HepG2 (cell line): Measurements from ENCODE around the gene CCDC175. TPM values are rescaled to one million over a fixed set of nuclear protein-coding genes. Genes with fewer than 3 reads are reported as not detected.

Source experiments
- ETV5 ChIP-seq: IDR thresholded peaks from 2 replicates; pipeline ENCODE4 v1.6.1; 2018; ENCODE audit warnings: missing biosample characterization, missing genetic modification reagents, inconsistent platforms, borderline replicate concordance
- HDAC1 ChIP-seq: sonication (generic); formaldehyde crosslinking; IDR thresholded peaks from 2 replicates; pipeline ENCODE4 v1.5.1; 2020; ENCODE audit warnings: mild to moderate bottlenecking, missing genetic modification reagents
- MBNL3 ChIP-seq: fragments of 250-450 bp; sonication (Bioruptor Pico); conservative IDR thresholded peaks from 2 replicates; pipeline ENCODE4 v1.8.0; 2022; ENCODE audit warnings: mild to moderate bottlenecking, inconsistent platforms
- MIXL1 ChIP-seq: IDR thresholded peaks from 2 replicates; pipeline ENCODE4 v1.6.1; 2016
- NFE2L1 ChIP-seq: sonication (generic); formaldehyde crosslinking; IDR thresholded peaks from 2 replicates; pipeline ENCODE4 v1.4.0; 2020; ENCODE audit warnings: missing genetic modification reagents, mild to moderate bottlenecking, borderline replicate concordance
- PREB ChIP-seq: sonication (generic); formaldehyde crosslinking; IDR thresholded peaks from 2 replicates; pipeline ENCODE4 v1.4.0; 2020; ENCODE audit warnings: missing genetic modification reagents
- SMARCC2 ChIP-seq: fragments of 450-650 bp; IDR thresholded peaks from 2 replicates; pipeline ENCODE4 v1.6.1; 2017; ENCODE audit warnings: antibody characterized with exemption, mild to moderate bottlenecking
- SP140L ChIP-seq: sonication (generic); formaldehyde crosslinking; IDR thresholded peaks from 2 replicates; pipeline ENCODE4 v1.4.0; 2020; ENCODE audit warnings: missing genetic modification reagents, borderline replicate concordance
- SRSF9 ChIP-seq: fragments of 200-400 bp; formaldehyde crosslinking; IDR thresholded peaks from 2 replicates; pipeline ENCODE4 v1.6.1; 2018; ENCODE audit warnings: borderline replicate concordance, mild to moderate bottlenecking, low read depth, low read length; ENCODE audit not compliant: insufficient read depth, poor library complexity, severe bottlenecking
- ZNF142 ChIP-seq: sonication (generic); formaldehyde crosslinking; IDR thresholded peaks from 2 replicates; pipeline ENCODE4 v1.4.0; 2020; ENCODE audit warnings: missing genetic modification reagents
- ZNF225 ChIP-seq: sonication (generic); formaldehyde crosslinking; IDR thresholded peaks from 2 replicates; pipeline ENCODE4 v1.4.0; 2020; ENCODE audit warnings: mild to moderate bottlenecking, missing genetic modification reagents
- ZNF274 ChIP-seq: sonication (generic); formaldehyde crosslinking; IDR thresholded peaks from 2 replicates; pipeline ENCODE4 v1.5.1; 2020; ENCODE audit warnings: mild to moderate bottlenecking, missing genetic modification reagents
- ZNF282 ChIP-seq: fragments of 450-650 bp; IDR thresholded peaks from 2 replicates; pipeline ENCODE4 v1.6.1; 2018; ENCODE audit not compliant: partially characterized antibody
- ZNF383 ChIP-seq: sonication (generic); formaldehyde crosslinking; IDR thresholded peaks from 2 replicates; pipeline ENCODE4 v1.4.0; 2020; ENCODE audit warnings: missing genetic modification reagents, mild to moderate bottlenecking, borderline replicate concordance
- ZNF747 ChIP-seq: sonication (generic); formaldehyde crosslinking; IDR thresholded peaks from 2 replicates; pipeline ENCODE4 v1.8.1; 2023; ENCODE audit warnings: missing genetic modification reagents, mild to moderate bottlenecking, borderline replicate concordance
- ZZZ3 ChIP-seq: sonication (generic); formaldehyde crosslinking; IDR thresholded peaks from 2 replicates; pipeline ENCODE4 v1.4.0; 2020; ENCODE audit warnings: missing genetic modification reagents, mild to moderate bottlenecking, borderline replicate concordance
- polyA plus RNA-seq, 8 experiments: library from polyadenylated mRNA; depleted of rRNA in 3 of 8; stranded (reverse) in 7 of 8; unstranded in 1 of 8; fragments of >200 nt; fragmentation: Illumina TruSeq in 4 of 8; extraction: Trizol in 4 of 8; gene quantifications; 2 replicates each; pipeline versions ENCODE4 v1.2.1 to v1.2.3, GENCODE V29; 2011 to 2016; ENCODE audit warnings: low read depth in 4 of 8, missing spikeins in 1 of 8, mixed read lengths in 1 of 8; ENCODE audit not compliant: insufficient read depth in 1 of 8
- total RNA-seq, 5 experiments: library from RNA; depleted of rRNA; stranded (reverse); fragments of >200 nt; fragmentation: Illumina TruSeq; extraction: Trizol; gene quantifications; 2 replicates each; pipeline ENCODE4 v1.2.3, GENCODE V29; 2016; ENCODE audit warnings: low read depth in 1 of 5
- TF ChIP-seq, protein P1 (sequence below): sonication (generic); formaldehyde crosslinking; IDR thresholded peaks from 2 replicates; pipeline ENCODE4 v1.4.0; 2020; ENCODE audit warnings: low read depth, mild to moderate bottlenecking, missing genetic modification reagents
- TF ChIP-seq, protein P2 (sequence below): sonication (generic); formaldehyde crosslinking; IDR thresholded peaks from 2 replicates; pipeline ENCODE4 v1.5.1; 2020; ENCODE audit warnings: missing genetic modification reagents, mild to moderate bottlenecking, borderline replicate concordance

Gene CCDC175
- total and polyA plus RNA-seq, 2 of the 13 experiments (the other 11 are each of a cell fraction or from before 2014, with no cell fraction given) = not detected

DNA sequence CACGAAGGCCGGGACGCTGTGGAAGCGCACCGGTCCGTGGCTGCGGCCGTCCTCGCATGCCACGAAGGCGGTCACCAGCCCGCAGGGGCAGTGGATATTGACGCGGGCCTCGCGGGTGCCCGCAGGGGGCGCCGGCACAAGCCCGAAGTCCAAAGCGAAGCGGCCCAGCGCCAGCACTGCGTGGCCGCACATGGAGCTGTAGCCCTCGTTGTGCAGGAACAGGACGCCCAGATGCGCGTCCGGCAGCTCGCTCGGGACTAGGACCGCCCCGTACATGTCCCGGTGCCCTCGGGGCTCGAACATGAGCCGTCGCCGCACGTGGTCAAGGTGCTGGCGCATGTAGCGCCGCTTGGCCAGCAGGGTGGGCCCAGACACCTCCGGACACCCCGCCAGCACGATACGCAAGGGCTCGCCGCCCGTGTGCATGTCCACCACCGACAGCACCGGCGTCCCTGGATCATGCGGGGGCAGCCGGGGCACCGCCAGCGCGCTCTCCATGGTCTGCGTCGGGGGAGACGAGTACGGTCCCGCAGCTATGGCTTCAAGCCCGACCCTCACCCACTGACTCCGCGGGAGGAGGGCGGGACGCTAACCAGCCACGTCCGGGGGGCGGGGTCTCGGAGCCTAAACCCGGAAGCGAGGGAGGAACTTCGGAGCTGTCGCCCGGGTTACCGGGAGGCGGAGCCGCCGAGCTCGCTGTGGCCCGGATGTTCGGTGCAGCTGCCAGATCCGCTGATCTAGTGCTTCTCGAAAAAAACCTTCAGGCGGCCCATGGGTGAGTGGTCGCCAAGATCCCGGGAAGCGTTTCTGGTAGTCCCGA is 92.6 kb downstream of the CCDC175 start, which contains the start of the genes JKAMP and L3HYPDH (continued):
- TF ChIP-seq PREB (CRISPR knock-in tag) (no peak; the same call in 1 of the 2 replicates), SRSF9 (no peak), ZNF225 (peak; percentile 63; the same call in 1 of the 2 replicates), ZNF383 (CRISPR knock-in tag) (no peak), ZNF747 (CRISPR knock-in tag) (peak; percentile 90; the same call in 1 of the 2 replicates), ZNF142 (CRISPR knock-in tag) (peak; percentile 96), ZNF282 (no peak), HDAC1 (CRISPR knock-in tag) (peak; percentile 95), SP140L (peak; percentile 91), ETV5 (CRISPR knock-in tag) (peak; percentile 65; the same call in 1 of the 2 replicates), MBNL3 (CRISPR knock-in tag) (no peak), ZNF274 (CRISPR knock-in tag) (peak; percentile 96; the same call in 1 of the 2 replicates), MIXL1 (CRISPR knock-in tag) (no peak; the same call in 1 of the 2 replicates), NFE2L1 (CRISPR knock-in tag) (peak; percentile 64; the same call in 1 of the 2 replicates), SMARCC2 (no peak), ZZZ3 (peak; percentile 69; the same call in 1 of the 2 replicates)
- TF ChIP-seq, protein P1, sequence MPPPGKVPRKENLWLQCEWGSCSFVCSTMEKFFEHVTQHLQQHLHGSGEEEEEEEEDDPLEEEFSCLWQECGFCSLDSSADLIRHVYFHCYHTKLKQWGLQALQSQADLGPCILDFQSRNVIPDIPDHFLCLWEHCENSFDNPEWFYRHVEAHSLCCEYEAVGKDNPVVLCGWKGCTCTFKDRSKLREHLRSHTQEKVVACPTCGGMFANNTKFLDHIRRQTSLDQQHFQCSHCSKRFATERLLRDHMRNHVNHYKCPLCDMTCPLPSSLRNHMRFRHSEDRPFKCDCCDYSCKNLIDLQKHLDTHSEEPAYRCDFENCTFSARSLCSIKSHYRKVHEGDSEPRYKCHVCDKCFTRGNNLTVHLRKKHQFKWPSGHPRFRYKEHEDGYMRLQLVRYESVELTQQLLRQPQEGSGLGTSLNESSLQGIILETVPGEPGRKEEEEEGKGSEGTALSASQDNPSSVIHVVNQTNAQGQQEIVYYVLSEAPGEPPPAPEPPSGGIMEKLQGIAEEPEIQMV (CRISPR knock-in tag) = peak; percentile 87; the same call in 1 of the 2 replicates
- TF ChIP-seq, protein P2, sequence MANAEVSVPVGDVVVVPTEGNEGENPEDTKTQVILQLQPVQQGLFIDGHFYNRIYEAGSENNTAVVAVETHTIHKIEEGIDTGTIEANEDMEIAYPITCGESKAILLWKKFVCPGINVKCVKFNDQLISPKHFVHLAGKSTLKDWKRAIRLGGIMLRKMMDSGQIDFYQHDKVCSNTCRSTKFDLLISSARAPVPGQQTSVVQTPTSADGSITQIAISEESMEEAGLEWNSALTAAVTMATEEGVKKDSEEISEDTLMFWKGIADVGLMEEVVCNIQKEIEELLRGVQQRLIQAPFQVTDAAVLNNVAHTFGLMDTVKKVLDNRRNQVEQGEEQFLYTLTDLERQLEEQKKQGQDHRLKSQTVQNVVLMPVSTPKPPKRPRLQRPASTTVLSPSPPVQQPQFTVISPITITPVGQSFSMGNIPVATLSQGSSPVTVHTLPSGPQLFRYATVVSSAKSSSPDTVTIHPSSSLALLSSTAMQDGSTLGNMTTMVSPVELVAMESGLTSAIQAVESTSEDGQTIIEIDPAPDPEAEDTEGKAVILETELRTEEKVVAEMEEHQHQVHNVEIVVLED (CRISPR knock-in tag) = peak; percentile 77
